B cell (primary cell): ENCODE measurements around the gene VPS9D1. TPM values are rescaled to one million over a fixed set of nuclear protein-coding genes. Genes with fewer than 3 reads are reported as not detected.

Experiments used
- ATAC-seq: fragments of 200-7000 bp; cut with Tn5 transposase; one replicate; pipeline ENCODE4 v1.10.0; 2021; ENCODE audit warnings: low read depth, mild to moderate bottlenecking, moderate number of reproducible peaks, moderate library complexity
- CTCF ChIA-PET: fragments of 350-600 bp; sonication (Branson Sonifier 250); formaldehyde crosslinking; loops from one replicate; lab custom pipeline; 2021; ENCODE audit warnings: antibody characterized with exemption, inconsistent platforms; lab: Charles Lee
- POLR2A ChIA-PET: fragments of 350-600 bp; sonication (Branson Sonifier 250); formaldehyde crosslinking; loops from one replicate; lab custom pipeline; 2021; ENCODE audit warnings: antibody characterized with exemption; lab: Charles Lee
- DNase-seq: peaks from one replicate; pipeline ENCODE4 v3.0.0; 2013
- H2AFZ ChIP-seq: 2 replicates; pipeline ENCODE4 v1.6.1; 2012; ENCODE audit warnings: mild to moderate bottlenecking, low read depth, low read length; ENCODE audit not compliant: insufficient read depth, poor library complexity, severe bottlenecking
- H3K27ac ChIP-seq, 2 donors: 1 replicate in 1 of 2; 2 replicates in 1 of 2; pipeline ENCODE4 v1.5.1; 2012 to 2013; ENCODE audit warnings: low read length in 2 of 2, mild to moderate bottlenecking in 2 of 2, moderate library complexity in 1 of 2
- H3K27me3 ChIP-seq, 4 experiments: fragments of 200-600 bp in 1 of 4; sonication (generic) in 1 of 4; replicated peaks in 1 of 4; 1 replicate in 2 of 4; 2 replicates in 2 of 4; pipeline versions ENCODE4 v1.6.1 to v1.7.0; 2013 to 2016; ENCODE audit warnings: low read length in 3 of 4, mild to moderate bottlenecking in 2 of 4, mixed read lengths in 1 of 4, moderate library complexity in 1 of 4; ENCODE audit not compliant: insufficient read depth in 4 of 4, control insufficient read depth in 3 of 4; ENCODE audit errors: control extremely low read depth in 1 of 4
- H3K36me3 ChIP-seq, 2 experiments: replicated peaks in 1 of 2; 1 replicate in 1 of 2; 2 replicates in 1 of 2; pipeline versions ENCODE4 v1.6.1 to v1.7.1; 2013; ENCODE audit warnings: low read length in 1 of 2; ENCODE audit not compliant: insufficient read depth in 2 of 2, control insufficient read depth in 1 of 2; ENCODE audit errors: control extremely low read depth in 1 of 2, extremely low read depth in 1 of 2
- H3K4me1 ChIP-seq, 2 donors: fragments of 200-600 bp in 1 of 2; sonication (generic) in 1 of 2; 1 replicate in 1 of 2; 2 replicates in 1 of 2; pipeline versions ENCODE4 v1.5.1 to v1.6.1; 2013 to 2017; ENCODE audit warnings: low read length in 2 of 2; ENCODE audit not compliant: control insufficient read depth in 2 of 2, insufficient read depth in 2 of 2
- H3K4me2 ChIP-seq: replicated peaks from 2 replicates; pipeline ENCODE3; 2012; ENCODE audit warnings: mild to moderate bottlenecking, low read depth, low read length; ENCODE audit not compliant: poor library complexity, severe bottlenecking
- H3K4me3 ChIP-seq, 5 experiments: fragments of 200-600 bp in 1 of 5; sonication (generic) in 1 of 5; 1 replicate in 3 of 5; 2 replicates in 2 of 5; pipeline versions ENCODE4 v1.5.1 to v1.7.0; 2011 to 2016; ENCODE audit warnings: low read length in 4 of 5, mild to moderate bottlenecking in 4 of 5, low read depth in 2 of 5, control low read depth in 1 of 5, moderate library complexity in 1 of 5; ENCODE audit not compliant: insufficient read depth in 1 of 5; ENCODE audit errors: control extremely low read depth in 1 of 5, extremely low read depth in 1 of 5
- H3K79me2 ChIP-seq: fragments of 200-600 bp; sonication (generic); one replicate; pipeline ENCODE4 v1.6.0; 2016; ENCODE audit warnings: low read length; ENCODE audit not compliant: control insufficient read depth, insufficient read depth
- H3K9ac ChIP-seq: fragments of 200-600 bp; sonication (generic); 2 replicates; pipeline ENCODE4 v1.6.1; 2017; ENCODE audit warnings: mild to moderate bottlenecking, low read length, moderate library complexity
- H3K9me3 ChIP-seq, 3 donors: one replicate each; pipeline versions ENCODE4 v1.6.1 to v1.7.1; 2013; ENCODE audit warnings: low read length in 2 of 3; ENCODE audit not compliant: control insufficient read depth in 2 of 3, insufficient read depth in 1 of 3; ENCODE audit errors: control extremely low read depth in 1 of 3
- H4K20me1 ChIP-seq: 2 replicates; pipeline ENCODE4 v1.6.0; 2012; ENCODE audit warnings: mild to moderate bottlenecking, low read length; ENCODE audit not compliant: insufficient read depth, control insufficient read depth, poor library complexity, severe bottlenecking
- H3K27ac Mint-ChIP-seq: one replicate; pipeline ENCODE4 v1.8.0; 2021; ENCODE audit warnings: mixed read lengths
- H3K27me3 Mint-ChIP-seq: one replicate; pipeline ENCODE4 v1.8.0; 2021; ENCODE audit warnings: mixed read lengths
- H3K4me1 Mint-ChIP-seq: one replicate; pipeline ENCODE4 v1.8.0; 2021; ENCODE audit warnings: mixed read lengths
- H3K4me3 Mint-ChIP-seq: one replicate; pipeline ENCODE4 v1.8.0; 2021; ENCODE audit warnings: mixed read lengths
- H3K9me3 Mint-ChIP-seq: one replicate; pipeline ENCODE4 v1.8.0; 2022; ENCODE audit warnings: mixed read lengths; ENCODE audit not compliant: insufficient read depth
- EZH2 ChIP-seq: IDR thresholded peaks from 2 replicates; pipeline ENCODE4 v1.6.1; 2012; ENCODE audit warnings: borderline replicate concordance, low read depth, mild to moderate bottlenecking, moderate library complexity, low read length; ENCODE audit not compliant: insufficient read depth, poor library complexity, severe bottlenecking
- WGBS: methylation state at CpG from one replicate; pipeline ENCODE4 v1.1.5; 2013; ENCODE audit warnings: missing lambda C conversion rate; ENCODE audit not compliant: insufficient coverage; 5-methylcytosine and 5-hydroxymethylcytosine counted together
- intact Hi-C: fragments of 100-400 bp; cut with micrococcal nuclease; formaldehyde crosslinking; loops from one replicate; pipeline ENCODE4 v1.10.0; 2022
- polyA plus RNA-seq: library from polyadenylated mRNA; depleted of rRNA; stranded (reverse); fragments of >200 nt; gene quantifications from 2 replicates; pipeline ENCODE4 v1.2.3, GENCODE V29; 2012
- total RNA-seq, 2 donors: library from RNA; stranded (reverse); fragments of 120-200 nt in 1 of 2; gene quantifications; 1 replicate in 1 of 2; 2 replicates in 1 of 2; pipeline versions ENCODE4 v1.2.3 to v1.2.4, GENCODE V29; 2013 to 2022
- TF ChIP-seq, protein P1 (sequence below): fragments of 200-600 bp; IDR thresholded peaks from one replicate; pipeline ENCODE4 v1.8.0; 2022; ENCODE audit warnings: antibody characterized with exemption, mild to moderate bottlenecking

The VPS9D1 gene
- total and polyA plus RNA-seq, 2 donors (not counting 1 experiment from before 2014, with no cell fraction given), result 14.6 to 24.0 TPM

GRCh38 chr16:89732918-89733242 is 12.2 kb upstream of the VPS9D1 start:
- Histone ChIP-seq H2AFZ (no peak overlapping the region), H3K4me3 (no peak overlapping the region), H3K9me3 (no peaks in the 10 kb centered on the region), H3K27ac (no peak overlapping the region), H3K9ac (no peak overlapping the region), H3K4me2 (no peak overlapping the region), H3K79me2 (peaks cover 65% of the 10 kb centered on the region), H3K4me1 (peaks cover 0 to 6% of the 10 kb centered on the region in 2 donors), H3K36me3 (peaks cover 0 to 86% of the 10 kb centered on the region in 2 experiments), H4K20me1 (peaks cover 92% of the 10 kb centered on the region), H3K27me3 (no peaks in the 10 kb centered on the region)
- DNase-seq (no peak), ATAC-seq (no peak)
- intact Hi-C loops, result no loop called here
- 93% methylated on average over 9 of the region's 9 CpGs for WGBS
- peaks cover 5% of the 10 kb centered on the region for H3K4me1 Mint-ChIP-seq
- TF ChIP-seq, protein P1, sequence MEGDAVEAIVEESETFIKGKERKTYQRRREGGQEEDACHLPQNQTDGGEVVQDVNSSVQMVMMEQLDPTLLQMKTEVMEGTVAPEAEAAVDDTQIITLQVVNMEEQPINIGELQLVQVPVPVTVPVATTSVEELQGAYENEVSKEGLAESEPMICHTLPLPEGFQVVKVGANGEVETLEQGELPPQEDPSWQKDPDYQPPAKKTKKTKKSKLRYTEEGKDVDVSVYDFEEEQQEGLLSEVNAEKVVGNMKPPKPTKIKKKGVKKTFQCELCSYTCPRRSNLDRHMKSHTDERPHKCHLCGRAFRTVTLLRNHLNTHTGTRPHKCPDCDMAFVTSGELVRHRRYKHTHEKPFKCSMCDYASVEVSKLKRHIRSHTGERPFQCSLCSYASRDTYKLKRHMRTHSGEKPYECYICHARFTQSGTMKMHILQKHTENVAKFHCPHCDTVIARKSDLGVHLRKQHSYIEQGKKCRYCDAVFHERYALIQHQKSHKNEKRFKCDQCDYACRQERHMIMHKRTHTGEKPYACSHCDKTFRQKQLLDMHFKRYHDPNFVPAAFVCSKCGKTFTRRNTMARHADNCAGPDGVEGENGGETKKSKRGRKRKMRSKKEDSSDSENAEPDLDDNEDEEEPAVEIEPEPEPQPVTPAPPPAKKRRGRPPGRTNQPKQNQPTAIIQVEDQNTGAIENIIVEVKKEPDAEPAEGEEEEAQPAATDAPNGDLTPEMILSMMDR, result no peak
- TF ChIP-seq EZH2, result no peak
- CTCF ChIA-PET, result interaction anchor here (1.2 kb wide), 1 partner anchor 128 kb away, joined by 3 read pairs; no protein-coding TSS in a partner anchor
- no peak overlapping the region for H3K4me3 Mint-ChIP-seq
- POLR2A ChIA-PET, result no interaction called here
- no peak overlapping the region for H3K27ac Mint-ChIP-seq
- no peaks in the 10 kb centered on the region for H3K9me3 Mint-ChIP-seq
- no peaks in the 10 kb centered on the region for H3K27me3 Mint-ChIP-seq

DNA sequence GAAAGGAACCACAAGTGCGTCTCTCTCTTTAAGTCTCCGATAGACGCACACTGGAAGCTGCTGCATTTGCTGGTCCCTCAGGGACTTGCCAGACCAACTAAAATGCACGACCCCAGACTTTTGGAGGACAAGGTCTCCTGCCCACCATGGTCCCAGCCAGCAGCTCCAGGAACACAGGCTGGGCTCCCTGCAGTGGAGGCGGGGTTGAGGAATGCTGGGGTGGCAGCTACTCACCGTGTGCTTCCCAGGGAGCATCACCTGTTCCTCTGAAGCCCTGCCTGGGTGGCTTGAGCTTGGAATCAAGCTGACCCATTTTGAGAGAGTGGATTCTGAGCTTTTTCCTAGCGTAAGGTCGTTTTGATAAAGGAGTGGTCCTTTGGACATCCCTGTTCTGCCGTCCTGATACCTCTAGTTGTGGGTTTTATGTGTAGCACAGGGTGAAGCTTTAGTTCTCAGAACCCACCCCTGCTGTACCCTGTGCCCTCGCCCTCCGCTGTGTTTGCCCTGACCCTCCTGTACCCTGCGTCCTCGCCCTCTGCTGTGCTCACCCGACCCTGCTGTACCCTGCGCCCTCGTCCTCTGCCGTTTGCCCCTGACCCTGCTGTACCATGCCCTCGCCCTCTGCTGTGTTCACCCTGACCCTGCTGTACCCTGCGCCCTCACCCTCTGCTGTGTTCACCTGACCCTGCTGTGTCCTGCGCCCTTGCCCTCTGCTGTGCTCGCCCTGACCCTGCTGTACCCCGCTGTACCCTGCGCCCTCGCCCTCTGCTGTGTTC is 11.6 kb upstream of the VPS9D1 start:
- H3K27me3 ChIP-seq, result no peaks in the 10 kb centered on the region
- intact Hi-C loops, result no loop called here
- Mint-ChIP-seq H3K27me3 (no peaks in the 10 kb centered on the region), H3K9me3 (no peaks in the 10 kb centered on the region), H3K4me3 (no peak overlapping the region), H3K27ac (no peak overlapping the region), H3K4me1 (peaks cover 4% of the 10 kb centered on the region)
- DNase-seq (no peak), ATAC-seq (no peak)
- TF ChIP-seq EZH2, result no peak
- TF ChIP-seq, protein P1, result no peak
- H4K20me1 ChIP-seq, result peaks cover 92% of the 10 kb centered on the region
- peaks cover 70% of the 10 kb centered on the region for H3K79me2 ChIP-seq
- no peak overlapping the region for H2AFZ ChIP-seq
- WGBS, result 94% methylated on average over 21 of the region's 24 CpGs
- no peak overlapping the region for H3K4me2 ChIP-seq
- peaks cover 0 to 86% of the 10 kb centered on the region in 2 experiments for H3K36me3 ChIP-seq
- CTCF ChIA-PET, result interaction anchor here (1.2 kb wide), 1 partner anchor 128 kb away, joined by 3 read pairs; no protein-coding TSS in a partner anchor
- H3K27ac ChIP-seq, result no peak overlapping the region
- POLR2A ChIA-PET, result no interaction called here
- H3K4me3 ChIP-seq, result no peak overlapping the region
- no peak overlapping the region for H3K9ac ChIP-seq
- peaks cover 0 to 6% of the 10 kb centered on the region in 2 donors for H3K4me1 ChIP-seq
- H3K9me3 ChIP-seq, result no peaks in the 10 kb centered on the region
